ENCODE measurements around the gene SMG7.

- TF ChIP-seq CTCF (IDR thresholded peaks at IDR 0.05; ENCODE audit: low read depth, low read length, poor library complexity, severe bottlenecking): no peak
- TF ChIP-seq EZH2phosphoT487 (IDR thresholded peaks at IDR 0.05; ENCODE audit: borderline replicate concordance, low read length): no peak
Measured at GRCh38 chr1:183586455-183586854, 114.2 kb downstream of the SMG7 start.
